GM12873 (cell line): ENCODE measurements around the gene MAGI2.

Source experiments
- TF ChIP-seq, protein P1 (sequence below): IDR thresholded peaks from 2 replicates; pipeline ENCODE4 v1.5.1; 2012; ENCODE audit warnings: low read depth, mild to moderate bottlenecking, moderate library complexity, low read length, control low read depth; ENCODE audit not compliant: insufficient read depth; ENCODE audit errors: missing control alignments

MAGI2 gene

DNA sequence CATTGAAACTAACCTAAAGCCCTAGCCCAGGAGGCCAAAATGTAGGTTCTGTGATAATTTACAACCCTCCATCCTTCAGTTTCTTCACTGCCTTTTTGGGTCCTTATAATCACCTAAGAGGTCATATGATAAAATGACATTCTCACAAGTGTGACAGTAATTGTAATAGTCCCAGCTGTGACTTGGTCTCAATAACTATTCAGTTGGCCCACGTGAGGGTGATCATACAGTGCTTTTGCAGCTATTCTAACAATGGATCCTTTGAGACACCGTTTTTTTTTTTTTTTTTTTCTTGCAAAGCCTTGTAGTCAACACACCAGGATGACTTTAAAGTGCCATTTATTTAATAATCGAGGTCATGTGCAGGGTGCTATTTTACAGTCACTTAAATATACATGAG is 894.9 kb downstream of the MAGI2 start:
- TF ChIP-seq, protein P1, sequence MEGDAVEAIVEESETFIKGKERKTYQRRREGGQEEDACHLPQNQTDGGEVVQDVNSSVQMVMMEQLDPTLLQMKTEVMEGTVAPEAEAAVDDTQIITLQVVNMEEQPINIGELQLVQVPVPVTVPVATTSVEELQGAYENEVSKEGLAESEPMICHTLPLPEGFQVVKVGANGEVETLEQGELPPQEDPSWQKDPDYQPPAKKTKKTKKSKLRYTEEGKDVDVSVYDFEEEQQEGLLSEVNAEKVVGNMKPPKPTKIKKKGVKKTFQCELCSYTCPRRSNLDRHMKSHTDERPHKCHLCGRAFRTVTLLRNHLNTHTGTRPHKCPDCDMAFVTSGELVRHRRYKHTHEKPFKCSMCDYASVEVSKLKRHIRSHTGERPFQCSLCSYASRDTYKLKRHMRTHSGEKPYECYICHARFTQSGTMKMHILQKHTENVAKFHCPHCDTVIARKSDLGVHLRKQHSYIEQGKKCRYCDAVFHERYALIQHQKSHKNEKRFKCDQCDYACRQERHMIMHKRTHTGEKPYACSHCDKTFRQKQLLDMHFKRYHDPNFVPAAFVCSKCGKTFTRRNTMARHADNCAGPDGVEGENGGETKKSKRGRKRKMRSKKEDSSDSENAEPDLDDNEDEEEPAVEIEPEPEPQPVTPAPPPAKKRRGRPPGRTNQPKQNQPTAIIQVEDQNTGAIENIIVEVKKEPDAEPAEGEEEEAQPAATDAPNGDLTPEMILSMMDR, result no peak

DNA sequence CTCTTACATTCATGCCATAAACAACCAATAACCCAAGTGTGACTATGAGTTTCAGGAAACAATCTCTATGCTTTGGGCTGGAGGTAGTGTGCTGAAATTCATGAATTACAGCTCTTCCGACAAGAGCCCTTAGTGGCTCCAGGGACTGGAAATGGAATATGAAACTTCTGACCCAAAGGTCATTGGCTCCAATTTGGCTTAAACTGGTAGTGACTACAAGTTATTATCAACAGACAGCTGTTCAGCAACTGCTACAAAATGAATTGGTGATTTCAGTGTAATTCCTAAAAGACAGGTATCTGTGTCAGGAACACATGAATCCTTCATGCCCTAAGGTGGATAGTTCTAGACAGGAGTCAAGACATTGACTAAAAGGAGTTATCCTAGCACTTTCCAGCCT is 909.5 kb downstream of the MAGI2 start:
- TF ChIP-seq, protein P1, result no peak

DNA sequence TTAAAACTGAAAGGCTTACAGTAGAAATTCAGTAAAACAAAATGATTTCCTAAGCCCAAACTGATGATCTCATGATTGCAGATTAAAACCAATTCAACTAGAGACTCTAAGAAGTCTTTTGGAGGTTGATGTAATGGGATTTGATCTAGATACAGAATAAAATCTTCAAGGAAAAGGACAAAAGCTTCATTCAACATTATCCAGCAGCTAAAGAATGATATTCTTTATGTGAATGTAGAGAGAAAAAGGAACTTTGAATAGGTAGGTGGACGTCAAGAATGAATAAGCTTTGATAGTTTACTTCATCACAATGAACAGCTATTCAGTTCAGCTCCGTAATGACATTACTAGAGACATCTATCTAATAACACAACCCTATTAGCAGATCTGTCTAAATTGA is 910.5 kb downstream of the MAGI2 start:
- TF ChIP-seq, protein P1, result no peak

DNA sequence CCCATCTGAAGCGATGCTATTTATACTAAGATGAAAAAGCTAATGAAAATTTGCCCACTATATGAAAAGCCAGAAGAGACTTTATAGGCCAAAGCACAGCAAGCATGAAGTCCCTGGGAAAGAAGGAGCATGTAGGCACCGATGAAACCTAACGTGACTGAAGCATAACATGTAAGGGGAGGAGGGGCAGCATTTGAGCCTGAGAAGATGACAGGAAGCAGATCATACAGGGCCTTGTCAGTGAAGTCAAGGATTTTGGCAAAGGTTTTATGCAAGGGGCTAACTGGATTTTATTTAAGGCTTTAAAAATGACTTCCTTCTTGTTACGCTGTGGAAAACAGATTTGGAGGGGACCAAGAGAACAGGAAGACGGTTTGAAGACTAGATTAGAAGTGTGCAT is 910.9 kb downstream of the MAGI2 start:
- TF ChIP-seq, protein P1, result no peak

DNA sequence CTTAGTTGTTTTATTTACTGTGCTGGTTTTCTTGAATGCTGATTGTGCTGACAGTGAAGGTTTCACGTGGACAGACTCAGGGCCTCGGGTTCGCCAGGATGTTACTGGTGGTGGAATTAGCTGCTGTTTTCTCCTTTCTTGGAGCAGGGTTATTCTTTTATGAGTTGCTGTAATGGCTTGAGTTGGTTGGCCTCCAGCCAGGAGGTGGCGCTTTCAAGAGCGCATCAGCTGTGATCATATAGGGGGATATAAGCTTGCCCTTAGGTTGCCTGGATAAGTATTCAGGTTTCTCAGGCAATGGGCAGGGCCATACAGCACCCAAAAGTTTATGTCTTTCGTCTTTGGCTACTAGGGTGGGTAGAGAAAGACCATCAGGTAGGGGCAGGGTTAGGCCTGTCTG is 913.6 kb downstream of the MAGI2 start:
- TF ChIP-seq, protein P1, result no peak

DNA sequence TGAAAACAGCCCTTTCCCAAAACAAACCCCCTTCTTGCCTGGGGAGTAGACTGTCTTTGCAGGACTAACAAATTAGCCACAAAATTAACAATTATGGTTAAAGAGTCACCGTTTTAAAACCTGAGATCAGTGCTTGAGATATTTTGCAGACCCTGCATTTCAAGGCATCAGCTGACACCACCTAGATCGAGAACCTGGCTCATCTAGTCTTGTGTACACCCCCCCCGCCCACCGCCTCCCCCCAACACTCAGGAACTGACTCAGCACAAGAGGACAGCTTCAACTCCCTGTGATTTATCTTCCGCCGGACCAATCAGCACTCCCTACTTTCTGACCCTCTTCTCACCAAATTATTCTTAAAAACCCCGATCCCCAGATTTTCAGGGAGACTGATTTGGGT is 917.8 kb downstream of the MAGI2 start:
- TF ChIP-seq, protein P1, result no peak

DNA sequence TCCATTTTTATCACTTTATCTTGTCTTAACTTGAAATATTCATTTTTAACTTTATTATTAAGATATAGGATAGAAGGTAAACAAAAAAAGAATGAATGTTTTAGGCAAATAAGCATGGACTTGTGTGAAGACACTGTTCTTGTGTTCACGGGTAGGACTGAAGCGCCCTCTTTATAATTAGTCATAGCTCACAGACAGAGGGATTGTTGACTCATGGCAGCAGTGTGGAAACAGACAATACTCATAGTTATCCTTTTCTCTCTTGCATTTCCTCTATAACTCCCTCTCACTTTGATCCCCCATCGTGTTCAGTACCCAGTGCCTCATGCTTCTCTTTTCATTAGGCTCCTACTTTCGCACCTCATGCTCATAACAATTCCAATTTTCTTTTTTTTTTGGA is 923.1 kb downstream of the MAGI2 start:
- TF ChIP-seq, protein P1, result no peak
